AG09309 (cell line): ENCODE measurements around the gene REEP1.
"Not testable (repeated sequence)": the region's sequence is repeated elsewhere in the genome, so short reads cannot be mapped to it uniquely, and the experiment has no call there.

Experiments used
- DNase-seq: peaks from one replicate; pipeline ENCODE4 v3.0.0-alpha.2; 2010; ENCODE audit warnings: low read depth
- H3K4me3 ChIP-seq: 2 replicates; pipeline ENCODE4 v1.5.1; 2011; ENCODE audit warnings: mild to moderate bottlenecking, low read depth, low read length, moderate library complexity; ENCODE audit not compliant: control insufficient read depth
- TF ChIP-seq, protein P1 (sequence below): IDR thresholded peaks from 2 replicates; pipeline ENCODE4 v1.5.1; 2011; ENCODE audit warnings: mild to moderate bottlenecking, low read depth, low read length, inconsistent platforms; ENCODE audit not compliant: insufficient read depth, control insufficient read depth; ENCODE audit errors: missing control alignments

Gene REEP1

DNA sequence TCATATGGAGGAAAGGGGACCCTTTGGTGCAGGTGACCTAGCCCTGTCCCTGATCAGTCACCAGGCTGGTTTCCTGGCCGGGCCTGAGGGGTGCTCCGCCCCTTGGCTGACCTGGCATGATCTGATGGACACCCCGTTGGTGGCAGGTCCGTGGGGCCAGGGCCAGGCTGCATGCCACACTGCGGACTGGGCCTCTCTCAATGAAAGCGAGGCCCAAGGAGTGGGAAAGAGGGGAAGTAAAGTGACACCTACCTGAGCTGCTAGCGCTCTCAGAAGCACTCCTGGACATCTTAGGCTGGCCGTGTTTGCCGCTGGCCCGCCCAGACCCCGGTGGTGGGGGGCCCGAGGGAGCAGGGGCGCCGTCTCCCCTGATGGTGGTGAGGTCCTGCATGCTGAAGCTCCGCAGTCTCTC, 105.0 kb downstream of the REEP1 start:
- TF ChIP-seq, protein P1, sequence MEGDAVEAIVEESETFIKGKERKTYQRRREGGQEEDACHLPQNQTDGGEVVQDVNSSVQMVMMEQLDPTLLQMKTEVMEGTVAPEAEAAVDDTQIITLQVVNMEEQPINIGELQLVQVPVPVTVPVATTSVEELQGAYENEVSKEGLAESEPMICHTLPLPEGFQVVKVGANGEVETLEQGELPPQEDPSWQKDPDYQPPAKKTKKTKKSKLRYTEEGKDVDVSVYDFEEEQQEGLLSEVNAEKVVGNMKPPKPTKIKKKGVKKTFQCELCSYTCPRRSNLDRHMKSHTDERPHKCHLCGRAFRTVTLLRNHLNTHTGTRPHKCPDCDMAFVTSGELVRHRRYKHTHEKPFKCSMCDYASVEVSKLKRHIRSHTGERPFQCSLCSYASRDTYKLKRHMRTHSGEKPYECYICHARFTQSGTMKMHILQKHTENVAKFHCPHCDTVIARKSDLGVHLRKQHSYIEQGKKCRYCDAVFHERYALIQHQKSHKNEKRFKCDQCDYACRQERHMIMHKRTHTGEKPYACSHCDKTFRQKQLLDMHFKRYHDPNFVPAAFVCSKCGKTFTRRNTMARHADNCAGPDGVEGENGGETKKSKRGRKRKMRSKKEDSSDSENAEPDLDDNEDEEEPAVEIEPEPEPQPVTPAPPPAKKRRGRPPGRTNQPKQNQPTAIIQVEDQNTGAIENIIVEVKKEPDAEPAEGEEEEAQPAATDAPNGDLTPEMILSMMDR: no peak
- DNase-seq: no peak
- H3K4me3 ChIP-seq: no peak overlapping the region

DNA sequence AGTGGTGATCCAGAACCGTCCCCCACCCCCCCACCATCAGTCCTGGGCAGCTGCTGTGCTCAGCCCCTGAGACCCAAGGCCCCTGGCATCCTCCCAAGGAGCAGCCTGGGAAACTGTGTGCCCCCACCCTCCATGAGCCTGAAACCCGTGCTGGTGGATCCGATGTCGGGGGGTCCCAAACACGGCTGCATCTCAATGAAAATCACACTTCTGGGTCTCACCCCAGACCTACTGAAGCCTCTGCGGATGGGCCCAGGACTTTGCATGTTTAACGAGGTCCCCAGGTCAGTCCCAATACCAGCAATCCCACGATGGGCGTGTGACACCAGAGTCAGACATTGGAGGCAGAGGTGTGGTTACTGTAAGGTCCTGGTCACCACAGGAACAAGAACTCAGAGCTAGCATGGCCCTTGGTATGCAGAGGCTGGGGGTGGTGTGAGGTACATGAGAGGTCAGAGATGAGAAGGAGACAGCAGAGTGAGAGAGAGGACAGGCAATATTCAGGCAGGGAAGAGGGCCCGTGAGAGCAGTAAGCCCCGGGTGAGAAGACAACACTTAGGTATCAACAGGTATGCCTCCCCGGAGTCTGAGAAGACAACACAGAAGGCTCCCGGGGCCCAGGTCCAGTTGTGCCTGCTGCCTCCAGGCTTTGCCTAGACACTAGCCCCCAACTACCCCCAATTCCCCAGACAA, 105.6 kb downstream of the REEP1 start:
- DNase-seq: no peak
- H3K4me3 ChIP-seq: no peak overlapping the region
- TF ChIP-seq, protein P1: no peak

DNA sequence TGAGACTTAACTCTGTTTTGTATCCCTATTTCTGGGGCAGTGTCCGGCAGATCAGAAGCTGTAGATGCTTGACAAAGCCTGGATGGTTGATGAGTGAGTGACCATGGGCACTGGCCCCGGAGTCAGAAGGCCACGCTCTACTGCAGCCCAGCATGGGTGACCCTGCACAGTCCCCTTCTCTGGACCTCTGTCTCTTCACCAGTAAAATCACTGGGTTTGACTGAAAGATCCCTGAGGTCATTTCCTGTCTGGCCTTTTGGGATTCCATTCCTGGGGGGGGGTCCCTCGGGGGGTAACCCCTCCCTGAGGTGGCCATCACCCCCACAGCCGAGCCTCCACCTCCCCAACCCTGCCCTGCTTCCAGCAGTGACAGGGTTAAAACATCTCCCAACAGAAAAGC, 106.5 kb downstream of the REEP1 start:
- H3K4me3 ChIP-seq: no peak overlapping the region
- TF ChIP-seq, protein P1: no peak

DNA sequence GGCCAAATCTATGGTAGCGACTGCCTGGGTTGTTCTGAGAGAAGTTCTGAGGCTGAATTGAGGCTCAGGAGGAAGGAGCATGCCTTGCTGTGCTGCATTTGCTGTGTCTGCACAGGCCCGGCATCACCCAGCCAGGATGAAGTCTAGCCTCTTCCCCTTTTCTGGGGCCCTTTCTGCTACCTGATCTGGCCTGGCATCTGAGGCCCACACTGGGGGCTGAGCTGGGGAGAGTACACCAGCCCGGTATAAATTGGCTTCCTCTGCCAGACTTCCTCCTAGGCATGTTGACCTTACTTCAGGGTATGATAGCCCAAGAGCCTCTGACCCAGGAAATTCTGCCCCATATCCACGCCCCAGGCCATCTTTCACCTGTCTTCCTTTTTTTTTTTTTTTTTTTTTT, 108.2 kb downstream of the REEP1 start:
- no peak for DNase-seq
- no peak overlapping the region for H3K4me3 ChIP-seq
- TF ChIP-seq, protein P1: no peak

More for the DNA sequence above, 106.5 kb downstream of the REEP1 start:
- no peak for DNase-seq

DNA sequence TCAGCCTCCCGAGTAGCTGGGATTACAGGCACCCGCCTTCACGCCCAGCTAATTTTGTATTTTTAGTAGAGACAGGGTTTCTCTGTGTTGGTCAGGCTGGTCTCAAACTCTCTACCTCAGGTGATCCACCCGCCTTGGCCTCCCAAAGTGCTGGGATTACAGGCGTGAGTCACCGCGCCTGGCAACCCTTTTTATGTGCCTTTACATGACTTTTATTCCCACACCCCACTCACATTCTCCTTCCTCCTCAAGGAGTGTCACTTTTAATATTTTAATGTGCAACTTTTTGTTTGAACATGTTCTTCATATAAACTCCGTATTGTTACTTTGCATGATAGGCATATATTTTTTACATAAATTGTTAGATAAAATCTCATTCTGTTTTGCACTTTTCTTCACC, 108.9 kb downstream of the REEP1 start:
- not testable (repeated sequence) for DNase-seq, H3K4me3 ChIP-seq

DNA sequence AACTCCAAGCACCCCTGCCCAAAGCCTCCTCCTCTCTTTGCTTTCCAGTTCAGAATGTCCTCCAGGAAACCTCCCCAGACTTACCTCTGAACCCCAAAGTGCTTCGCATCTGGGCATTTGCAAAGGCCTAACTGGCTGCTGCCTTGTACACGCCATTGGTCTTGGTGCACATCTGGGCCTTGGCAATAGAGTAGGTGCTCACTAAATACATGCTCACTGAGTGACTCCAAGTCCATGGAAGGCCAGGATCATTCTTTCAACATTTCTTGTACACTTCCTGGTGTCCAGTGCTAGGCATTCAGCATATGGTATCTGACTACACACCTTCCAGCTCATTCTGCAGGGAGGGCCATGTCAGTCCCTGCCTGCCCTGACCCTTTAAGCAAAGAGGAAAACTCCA, 109.7 kb downstream of the REEP1 start:
- H3K4me3 ChIP-seq: no peak overlapping the region
- DNase-seq: no peak

DNA sequence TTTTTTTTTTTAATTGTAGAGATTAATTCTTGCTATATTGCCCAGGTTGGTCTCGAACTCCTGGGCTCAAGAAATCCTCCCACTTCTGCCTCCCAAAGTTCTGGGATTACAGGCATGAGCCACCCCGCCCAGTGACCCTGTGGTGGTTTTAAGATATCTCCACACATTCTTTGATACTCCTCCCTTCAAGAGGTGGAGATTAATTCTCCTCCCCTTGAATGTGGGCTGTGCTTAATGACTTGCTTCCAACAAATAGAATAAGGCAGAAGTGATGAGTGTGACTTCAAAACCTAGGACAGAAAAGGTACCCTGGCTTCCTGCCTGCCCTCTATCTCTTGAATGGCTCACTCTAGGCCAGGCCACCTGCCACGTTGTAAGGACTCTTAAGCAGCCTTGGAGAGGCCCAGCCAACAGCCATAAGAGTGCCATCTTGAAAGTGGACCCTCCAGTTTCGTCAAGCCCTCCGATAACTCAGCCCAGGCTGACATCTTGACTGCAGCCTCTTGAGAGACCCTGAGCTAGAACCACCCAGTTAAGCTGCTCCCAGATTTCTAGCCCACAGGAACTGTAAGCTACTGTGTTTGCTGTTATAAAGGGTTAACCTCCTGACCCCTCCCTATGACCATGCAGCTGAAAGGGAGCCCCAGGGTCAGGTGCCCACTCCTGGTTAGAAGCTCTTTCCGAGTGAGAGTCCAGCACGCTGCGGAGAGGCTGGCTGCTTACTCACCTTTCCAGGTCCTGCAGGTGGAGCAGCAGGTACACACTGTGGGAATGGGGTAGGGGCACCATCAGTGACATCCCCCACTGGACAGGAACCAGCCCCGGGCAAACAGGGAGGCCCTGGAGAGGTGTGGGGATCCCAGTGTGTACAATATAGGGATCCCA, 110.5 kb downstream of the REEP1 start:
- no peak overlapping the region for H3K4me3 ChIP-seq
- TF ChIP-seq, protein P1: no peak
- no peak for DNase-seq

More for the DNA sequence above, 109.7 kb downstream of the REEP1 start:
- TF ChIP-seq, protein P1: no peak
